Measurements from ENCODE around the gene LDLRAD1. TPM values are rescaled to one million over a fixed set of nuclear protein-coding genes. Genes with fewer than 3 reads are reported as not detected.

LDLRAD1 gene
- total and polyA plus RNA-seq, 2 of the 13 experiments (the other 11 are each of a cell fraction or from before 2014, with no cell fraction given) = 2.5 to 14.0 TPM

DNA sequence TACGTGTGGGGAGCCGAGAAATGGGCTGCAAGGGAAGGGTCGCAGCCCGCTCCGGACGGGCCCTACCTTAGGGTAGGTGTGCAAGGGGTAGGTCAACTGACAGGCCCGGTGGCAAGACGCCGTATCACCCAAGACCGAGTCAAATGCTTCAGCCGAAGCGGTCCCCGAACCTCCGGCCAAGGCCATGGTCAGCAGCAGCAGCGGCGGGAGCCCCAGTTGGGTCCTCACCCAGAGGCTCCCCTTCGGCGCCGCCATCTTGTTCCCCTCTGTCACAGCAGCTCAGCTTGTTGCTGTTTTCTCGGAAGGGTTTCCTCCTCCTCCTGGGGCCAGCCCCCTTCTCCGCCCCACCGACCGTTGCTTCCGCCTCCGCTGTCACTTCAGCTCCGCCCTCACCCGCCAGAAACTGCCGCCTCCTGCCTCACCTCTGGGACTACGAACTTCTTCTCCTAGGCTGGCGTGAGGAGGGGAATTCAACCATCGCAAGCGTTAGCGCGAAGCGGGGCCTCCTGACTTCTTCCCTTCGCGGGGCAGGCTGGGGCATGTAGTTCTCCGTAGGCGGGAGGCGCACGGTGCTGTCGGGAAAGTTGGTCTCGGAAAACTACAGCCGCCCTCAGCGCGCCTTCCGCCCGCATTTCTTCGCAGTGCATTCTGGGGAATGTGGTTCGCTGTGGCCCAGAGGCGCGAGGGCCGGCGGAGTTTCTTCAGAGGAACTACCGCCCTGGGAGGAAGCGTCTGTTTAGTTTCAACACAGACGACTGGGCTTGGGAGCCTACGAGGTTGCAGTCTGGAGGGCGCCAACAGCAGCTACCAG is 35.2 kb upstream of the LDLRAD1 start, which contains the start of the genes TCEANC2 and TMEM59 (continued):
- TF ChIP-seq, protein P1, sequence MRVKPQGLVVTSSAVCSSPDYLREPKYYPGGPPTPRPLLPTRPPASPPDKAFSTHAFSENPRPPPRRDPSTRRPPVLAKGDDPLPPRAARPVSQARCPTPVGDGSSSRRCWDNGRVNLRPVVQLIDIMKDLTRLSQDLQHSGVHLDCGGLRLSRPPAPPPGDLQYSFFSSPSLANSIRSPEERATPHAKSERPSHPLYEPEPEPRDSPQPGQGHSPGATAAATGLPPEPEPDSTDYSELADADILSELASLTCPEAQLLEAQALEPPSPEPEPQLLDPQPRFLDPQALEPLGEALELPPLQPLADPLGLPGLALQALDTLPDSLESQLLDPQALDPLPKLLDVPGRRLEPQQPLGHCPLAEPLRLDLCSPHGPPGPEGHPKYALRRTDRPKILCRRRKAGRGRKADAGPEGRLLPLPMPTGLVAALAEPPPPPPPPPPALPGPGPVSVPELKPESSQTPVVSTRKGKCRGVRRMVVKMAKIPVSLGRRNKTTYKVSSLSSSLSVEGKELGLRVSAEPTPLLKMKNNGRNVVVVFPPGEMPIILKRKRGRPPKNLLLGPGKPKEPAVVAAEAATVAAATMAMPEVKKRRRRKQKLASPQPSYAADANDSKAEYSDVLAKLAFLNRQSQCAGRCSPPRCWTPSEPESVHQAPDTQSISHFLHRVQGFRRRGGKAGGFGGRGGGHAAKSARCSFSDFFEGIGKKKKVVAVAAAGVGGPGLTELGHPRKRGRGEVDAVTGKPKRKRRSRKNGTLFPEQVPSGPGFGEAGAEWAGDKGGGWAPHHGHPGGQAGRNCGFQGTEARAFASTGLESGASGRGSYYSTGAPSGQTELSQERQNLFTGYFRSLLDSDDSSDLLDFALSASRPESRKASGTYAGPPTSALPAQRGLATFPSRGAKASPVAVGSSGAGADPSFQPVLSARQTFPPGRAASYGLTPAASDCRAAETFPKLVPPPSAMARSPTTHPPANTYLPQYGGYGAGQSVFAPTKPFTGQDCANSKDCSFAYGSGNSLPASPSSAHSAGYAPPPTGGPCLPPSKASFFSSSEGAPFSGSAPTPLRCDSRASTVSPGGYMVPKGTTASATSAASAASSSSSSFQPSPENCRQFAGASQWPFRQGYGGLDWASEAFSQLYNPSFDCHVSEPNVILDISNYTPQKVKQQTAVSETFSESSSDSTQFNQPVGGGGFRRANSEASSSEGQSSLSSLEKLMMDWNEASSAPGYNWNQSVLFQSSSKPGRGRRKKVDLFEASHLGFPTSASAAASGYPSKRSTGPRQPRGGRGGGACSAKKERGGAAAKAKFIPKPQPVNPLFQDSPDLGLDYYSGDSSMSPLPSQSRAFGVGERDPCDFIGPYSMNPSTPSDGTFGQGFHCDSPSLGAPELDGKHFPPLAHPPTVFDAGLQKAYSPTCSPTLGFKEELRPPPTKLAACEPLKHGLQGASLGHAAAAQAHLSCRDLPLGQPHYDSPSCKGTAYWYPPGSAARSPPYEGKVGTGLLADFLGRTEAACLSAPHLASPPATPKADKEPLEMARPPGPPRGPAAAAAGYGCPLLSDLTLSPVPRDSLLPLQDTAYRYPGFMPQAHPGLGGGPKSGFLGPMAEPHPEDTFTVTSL (CRISPR knock-in tag; IDR thresholded peaks at IDR 0.05; ENCODE audit: borderline replicate concordance) = peak; percentile 40; the same call in 1 of the 2 replicates
- TF ChIP-seq MYPOP (CRISPR knock-in tag; IDR thresholded peaks at IDR 0.05) = peak; percentile 97
- TF ChIP-seq, protein P2, sequence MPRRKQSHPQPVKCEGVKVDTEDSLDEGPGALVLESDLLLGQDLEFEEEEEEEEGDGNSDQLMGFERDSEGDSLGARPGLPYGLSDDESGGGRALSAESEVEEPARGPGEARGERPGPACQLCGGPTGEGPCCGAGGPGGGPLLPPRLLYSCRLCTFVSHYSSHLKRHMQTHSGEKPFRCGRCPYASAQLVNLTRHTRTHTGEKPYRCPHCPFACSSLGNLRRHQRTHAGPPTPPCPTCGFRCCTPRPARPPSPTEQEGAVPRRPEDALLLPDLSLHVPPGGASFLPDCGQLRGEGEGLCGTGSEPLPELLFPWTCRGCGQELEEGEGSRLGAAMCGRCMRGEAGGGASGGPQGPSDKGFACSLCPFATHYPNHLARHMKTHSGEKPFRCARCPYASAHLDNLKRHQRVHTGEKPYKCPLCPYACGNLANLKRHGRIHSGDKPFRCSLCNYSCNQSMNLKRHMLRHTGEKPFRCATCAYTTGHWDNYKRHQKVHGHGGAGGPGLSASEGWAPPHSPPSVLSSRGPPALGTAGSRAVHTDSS (CRISPR knock-in tag; conservative IDR thresholded peaks at IDR 0.05) = 0 out of 2 replicates have a peak, but pooled peaks have one; percentile 45
- TF ChIP-seq FOXJ3 (CRISPR knock-in tag; IDR thresholded peaks at IDR 0.05; ENCODE audit: borderline replicate concordance) = no peak
- 0 out of 2 replicates have a peak, but pooled peaks have one; percentile 5 for TF ChIP-seq KLF12 (CRISPR knock-in tag; IDR thresholded peaks at IDR 0.05; ENCODE audit: borderline replicate concordance)
- TF ChIP-seq TARDBP (CRISPR knock-in tag; IDR thresholded peaks at IDR 0.05) = peak; percentile 71; the same call in 1 of the 2 replicates
- 0 out of 2 replicates have a peak, but pooled peaks have one; percentile 37 for TF ChIP-seq YEATS4 (CRISPR knock-in tag; IDR thresholded peaks at IDR 0.05; ENCODE audit: borderline replicate concordance)
- no peak for TF ChIP-seq ZBTB33 (CRISPR knock-in tag; IDR thresholded peaks at IDR 0.05)
- peak; percentile 9; the same call in 1 of the 2 replicates for TF ChIP-seq FOXO1 (CRISPR knock-in tag; IDR thresholded peaks at IDR 0.05)
- no peak for TF ChIP-seq AFF4 (CRISPR knock-in tag; IDR thresholded peaks at IDR 0.05)
- peak; percentile 71 for TF ChIP-seq ETV6 (CRISPR knock-in tag; conservative IDR thresholded peaks at IDR 0.05)
- TF ChIP-seq HOXA9 (CRISPR knock-in tag; IDR thresholded peaks at IDR 0.05; ENCODE audit: borderline replicate concordance) = no peak

All from HepG2 (cell line).